Measurements from ENCODE around the gene TLL2.
"Not testable (repeated sequence)": the region's sequence is repeated elsewhere in the genome, so short reads cannot be mapped to it uniquely, and the experiment has no call there.

The TLL2 gene

DNA sequence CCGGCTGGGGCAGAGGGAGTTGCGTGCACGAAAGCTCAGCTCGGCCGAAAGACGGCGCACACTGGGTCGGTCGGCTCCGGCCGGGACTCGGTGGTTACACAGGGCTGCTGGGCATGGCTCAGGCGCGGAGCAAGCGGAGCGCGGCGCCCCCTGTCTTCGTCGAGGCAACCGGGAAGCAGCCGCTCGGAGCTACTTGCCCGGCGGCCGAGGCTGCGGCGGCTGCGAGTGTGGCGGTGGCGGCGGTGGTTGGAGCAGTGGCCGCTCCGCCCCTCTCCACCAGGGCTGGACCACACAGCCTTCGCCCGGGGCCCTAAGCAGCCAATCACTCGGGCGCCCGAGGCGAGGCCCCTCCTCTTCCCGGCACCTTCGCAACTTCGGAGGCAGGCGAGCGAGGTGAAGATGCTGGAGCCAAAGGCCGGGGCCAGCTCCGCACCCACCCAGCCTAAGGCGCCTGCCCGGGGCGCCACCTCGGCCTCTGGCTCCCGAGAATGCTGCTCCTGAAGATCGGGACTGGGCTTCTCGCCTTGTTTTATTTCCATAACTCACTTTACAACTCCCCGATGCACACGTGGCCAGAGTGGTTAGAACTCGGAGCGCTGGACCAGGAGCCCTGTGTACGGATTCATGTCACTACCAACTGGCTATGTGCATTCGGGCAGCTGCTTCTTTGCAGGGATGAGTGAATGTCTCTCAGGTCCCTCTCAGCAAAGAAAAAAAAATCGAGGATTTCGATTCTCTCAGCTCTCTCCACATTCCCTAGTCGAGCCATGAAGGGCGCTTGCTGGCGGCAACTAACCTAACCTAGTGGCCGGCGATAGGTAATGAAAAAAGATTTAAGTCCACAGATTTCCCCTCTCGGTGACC lies at the start of gene TLL2:
Gene TLL2, minus strand, starts transcription at position 229 of the 864 bp plus-strand sequence. CDS start 241 bp downstream, outside the sequence.
- no peak for FAIRE-seq

DNA sequence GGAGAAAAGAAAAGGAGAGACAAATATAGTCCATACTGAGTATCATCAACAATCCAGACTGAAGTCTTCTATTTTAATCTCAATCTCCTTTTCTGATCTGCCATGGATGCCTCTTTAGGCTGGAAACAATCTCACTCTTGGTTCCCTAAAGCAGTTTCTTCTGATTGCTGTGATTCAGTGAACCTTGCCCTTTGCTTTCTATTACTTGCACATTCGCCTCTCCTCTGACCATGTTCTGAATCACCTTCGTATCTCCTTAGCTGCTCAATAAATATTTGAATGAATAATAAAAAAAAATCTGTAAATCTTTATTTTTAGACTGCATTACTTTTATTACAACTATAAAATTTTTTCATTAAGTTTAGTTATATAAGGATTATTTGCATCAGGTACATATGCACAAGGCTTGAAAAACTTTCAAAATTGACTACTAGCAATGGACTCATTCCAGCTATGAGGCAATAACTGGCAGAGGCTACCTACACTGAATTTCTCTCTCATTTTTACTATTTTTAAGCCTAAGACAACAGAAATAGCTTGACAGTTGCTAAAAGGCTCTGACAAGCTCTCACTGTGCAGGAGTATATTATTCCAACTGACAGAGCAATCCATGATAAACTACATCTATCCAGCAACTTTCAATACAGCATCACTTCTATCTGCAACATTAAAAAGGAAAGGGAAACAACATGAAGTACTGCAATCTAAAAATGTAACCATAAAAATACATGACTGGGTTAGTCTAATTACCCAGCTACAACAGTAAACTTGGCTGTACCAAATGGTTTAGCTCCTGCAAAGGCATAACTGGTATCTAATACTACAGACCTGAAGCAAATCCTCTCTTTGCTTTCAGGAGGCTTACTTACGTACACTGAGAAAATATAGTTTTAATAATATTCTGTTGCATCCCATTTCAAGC lies 47.5 kb upstream of the TLL2 start:
- no peak for FAIRE-seq

DNA sequence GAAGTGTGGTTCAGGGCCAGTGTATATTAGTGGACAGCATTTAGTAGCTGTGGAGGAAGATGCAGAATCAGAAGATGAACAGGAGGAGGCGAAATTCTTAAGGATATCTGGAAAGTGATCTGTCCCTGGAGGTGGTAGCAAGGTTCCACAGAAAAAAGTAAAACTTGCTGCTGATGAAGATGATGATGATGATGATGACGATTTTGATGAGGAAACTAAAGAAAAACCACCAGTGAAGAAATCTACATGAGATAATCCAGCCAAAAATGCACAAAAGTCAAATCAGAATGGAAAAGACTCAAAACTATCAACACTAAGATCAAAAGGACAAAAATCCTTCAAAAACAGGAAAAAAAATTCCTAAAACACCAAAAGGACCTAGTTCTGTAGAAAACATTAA lies 46.8 kb upstream of the TLL2 start:
- no peak for FAIRE-seq

DNA sequence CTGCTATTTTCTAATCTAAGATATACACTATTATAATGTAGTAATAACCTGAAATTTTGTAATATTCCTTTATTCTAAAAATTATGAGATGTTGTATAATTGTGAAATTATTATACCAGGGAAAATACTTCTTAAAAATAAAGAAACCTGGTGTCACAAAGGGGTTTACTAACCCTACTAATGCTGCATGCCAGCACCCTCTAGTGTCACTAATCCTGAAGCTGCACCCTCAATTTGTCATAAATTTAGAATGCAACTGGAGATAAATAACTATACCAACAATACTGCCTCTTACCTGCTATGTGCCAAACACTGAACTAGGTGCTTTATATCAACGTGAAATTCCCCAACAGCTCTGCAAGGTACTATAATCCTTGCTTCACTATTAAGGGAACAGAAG lies 42.3 kb upstream of the TLL2 start:
- peak; percentile 17 for FAIRE-seq

DNA sequence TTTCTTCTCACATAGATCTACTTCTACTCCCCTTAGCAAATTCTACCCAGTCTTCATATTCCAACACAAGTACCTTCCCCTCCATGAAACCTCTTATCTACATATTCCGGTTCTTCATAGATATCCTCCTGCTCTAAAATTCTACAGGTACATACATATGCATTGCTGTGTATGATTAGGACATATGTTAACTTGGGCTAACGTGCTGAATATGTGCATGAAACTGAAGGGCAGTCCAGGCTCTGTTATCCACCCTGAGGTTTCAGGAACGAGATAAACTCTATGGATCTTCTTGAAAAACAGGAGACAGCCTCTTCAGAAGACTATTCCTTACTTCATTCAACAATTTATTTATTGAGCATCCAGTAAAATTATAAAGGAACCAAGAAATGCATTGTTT lies 41.6 kb upstream of the TLL2 start:
- no peak for FAIRE-seq

- FAIRE-seq, result no peak
Measured at GRCh38 chr10:96548589-96548988, 34.9 kb upstream of the TLL2 start.

- FAIRE-seq, result not testable (repeated sequence)
Measured at GRCh38 chr10:96545558-96545957, 31.8 kb upstream of the TLL2 start.

DNA sequence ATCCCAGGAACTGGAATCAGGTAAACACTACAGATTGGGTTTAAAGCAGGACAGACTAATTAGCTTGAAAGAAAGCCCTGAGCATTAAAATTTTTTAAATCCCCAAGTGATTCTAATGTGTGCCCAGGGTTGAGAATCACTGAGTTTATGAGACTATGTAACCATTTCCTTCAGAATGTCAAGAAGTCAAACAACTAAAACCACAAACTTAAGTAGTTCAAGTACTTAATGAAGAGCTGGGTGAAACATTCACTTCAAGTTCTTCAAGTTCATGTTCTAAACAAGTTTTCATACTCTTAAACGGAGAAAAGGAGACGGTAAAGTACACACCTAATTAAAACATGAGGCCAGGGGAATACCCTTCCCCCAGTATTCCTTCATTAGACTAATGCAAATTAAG lies 28.2 kb upstream of the TLL2 start:
- no peak for FAIRE-seq

DNA sequence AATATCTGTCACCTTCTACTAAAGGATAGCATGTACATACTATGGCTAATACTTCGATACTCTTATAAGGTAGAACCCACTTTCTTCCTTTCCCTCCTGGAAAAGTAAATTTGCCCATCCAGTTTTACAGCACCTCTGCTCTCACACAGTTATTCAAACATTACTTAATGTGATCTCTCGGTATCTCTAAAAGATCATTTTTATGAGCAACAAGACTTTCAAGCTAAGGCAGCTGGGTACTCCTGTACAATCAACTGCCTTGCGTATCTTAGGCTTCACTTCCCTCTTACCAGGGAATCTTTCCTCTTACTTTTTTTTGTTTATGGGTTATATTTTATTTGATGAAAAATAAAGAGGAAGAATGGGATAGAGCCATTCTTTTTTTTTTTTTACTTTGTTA lies 26.5 kb upstream of the TLL2 start:
- no peak for FAIRE-seq

DNA sequence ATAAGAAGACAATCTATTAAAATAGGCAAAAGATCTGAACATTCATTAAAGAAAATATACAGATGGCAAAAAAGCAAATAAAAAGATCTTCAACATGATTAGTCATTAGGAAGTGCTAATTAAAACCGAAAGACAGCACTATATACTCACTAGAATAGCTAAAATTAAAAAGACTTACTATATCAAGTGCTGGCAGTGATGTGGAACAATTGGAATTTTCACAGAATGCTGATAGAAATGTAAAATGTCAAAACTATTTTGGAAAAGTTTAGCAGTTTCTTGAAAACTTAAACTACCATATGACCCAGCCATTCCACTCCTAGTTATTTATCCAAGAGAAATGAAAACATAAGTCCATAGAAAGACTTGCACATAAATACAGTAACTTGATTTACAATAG lies 25.0 kb upstream of the TLL2 start:
- no peak for FAIRE-seq

- FAIRE-seq, result no peak
Measured at GRCh38 chr10:96536129-96536528, 22.4 kb upstream of the TLL2 start.

DNA sequence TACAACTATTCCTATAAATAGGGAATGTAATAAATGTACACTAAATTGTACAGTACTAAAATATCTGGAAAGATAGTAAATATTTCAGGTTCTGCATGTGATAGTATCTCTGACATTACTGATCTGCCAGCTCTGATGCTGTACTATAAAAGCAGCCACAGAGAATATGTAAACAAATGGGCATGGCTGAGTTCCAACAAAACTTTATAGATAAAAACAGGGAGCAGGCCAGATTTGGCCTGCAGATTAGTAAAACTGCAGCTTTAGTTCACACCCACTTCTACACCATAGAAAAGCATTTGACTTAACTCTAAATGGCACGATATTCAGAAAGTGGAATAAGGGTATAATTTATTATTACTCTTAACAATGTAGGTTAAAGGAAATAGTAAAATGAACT lies 18.8 kb upstream of the TLL2 start:
- no peak for FAIRE-seq

DNA sequence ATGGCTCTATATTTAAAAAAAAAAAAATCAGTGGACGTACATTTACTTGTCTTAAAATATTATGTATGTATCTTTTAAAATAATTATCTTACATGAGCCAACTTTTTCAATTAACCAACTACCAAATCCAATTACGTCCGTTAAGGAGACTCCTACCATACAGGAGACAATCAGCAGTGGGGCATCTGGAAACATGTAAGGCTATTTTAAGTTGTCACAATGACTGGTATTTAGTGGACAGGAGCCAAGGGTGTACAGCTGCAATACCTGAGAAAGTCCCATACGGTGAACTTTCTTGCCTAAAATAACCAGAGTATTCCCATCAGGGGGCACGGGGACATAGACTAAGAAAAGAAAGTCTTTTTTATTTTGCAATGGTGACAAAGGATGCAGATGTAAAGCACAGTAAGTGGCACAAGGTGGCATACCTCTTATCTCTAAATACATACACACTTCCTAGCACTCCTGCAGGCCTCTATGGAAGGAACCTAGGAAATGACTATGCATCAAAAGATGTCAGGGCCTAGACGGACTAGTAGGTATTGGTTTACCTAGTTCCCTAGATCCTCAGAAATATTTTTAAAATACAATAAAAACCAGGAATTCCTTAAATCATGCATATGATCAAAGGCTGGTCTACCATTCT lies 16.0 kb upstream of the TLL2 start:
- FAIRE-seq, result no peak

DNA sequence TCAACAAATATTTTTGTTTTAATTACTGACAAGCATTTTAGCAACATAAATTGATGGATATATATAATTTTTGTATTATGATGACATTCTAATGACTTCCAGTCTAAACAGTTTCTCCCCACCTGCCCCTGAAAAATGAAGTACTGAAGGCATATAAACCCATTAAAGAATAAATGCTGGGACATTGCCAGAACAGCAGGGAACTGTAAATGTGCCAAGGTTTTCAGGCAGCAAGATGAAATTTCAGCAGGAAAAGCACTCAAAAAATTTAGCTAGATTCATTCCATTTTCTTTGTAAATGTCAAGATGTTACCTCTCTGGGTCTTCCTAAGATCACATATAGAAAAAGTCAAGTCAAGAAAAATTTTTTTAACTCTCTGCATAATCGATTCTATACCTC lies 11.0 kb upstream of the TLL2 start:
- no peak for FAIRE-seq

DNA sequence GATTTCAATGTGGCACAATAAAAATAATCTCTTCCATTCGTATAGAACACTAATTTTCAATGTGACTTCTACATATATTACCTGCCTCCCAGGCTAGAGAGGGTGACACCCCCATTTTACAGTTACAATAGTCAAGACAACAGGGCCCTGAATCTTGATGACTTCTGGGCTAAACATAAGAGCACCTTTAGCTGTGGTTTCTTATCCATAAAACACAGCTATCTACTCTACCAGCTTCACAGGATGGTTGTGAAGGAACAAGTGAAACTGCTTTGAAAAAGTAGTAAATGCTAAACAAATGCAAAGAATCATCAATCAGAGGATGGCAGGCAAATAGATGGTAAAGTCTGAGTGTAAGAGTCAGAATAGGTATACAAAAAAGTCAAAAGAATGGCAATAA lies 3.6 kb upstream of the TLL2 start:
- FAIRE-seq, result no peak

DNA sequence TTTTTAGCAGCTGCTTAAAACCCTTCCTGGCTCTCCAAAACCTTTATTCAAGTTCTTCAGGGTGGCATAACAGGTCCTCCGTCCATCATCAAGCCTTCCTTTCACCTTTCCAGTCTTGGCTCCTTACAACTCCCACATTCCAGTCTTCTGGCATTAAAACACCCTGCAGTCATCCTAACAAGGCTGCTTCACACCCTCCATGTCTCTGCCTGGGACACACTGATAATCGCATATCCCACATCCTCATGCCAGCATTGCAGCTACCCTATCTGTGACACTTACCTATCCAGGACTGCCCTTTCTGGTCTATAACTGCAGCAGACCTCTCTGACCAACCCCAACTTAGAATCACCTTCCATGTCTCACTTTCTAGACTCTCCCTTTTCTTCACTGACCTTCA lies 2.6 kb upstream of the TLL2 start:
- FAIRE-seq, result no peak

DNA sequence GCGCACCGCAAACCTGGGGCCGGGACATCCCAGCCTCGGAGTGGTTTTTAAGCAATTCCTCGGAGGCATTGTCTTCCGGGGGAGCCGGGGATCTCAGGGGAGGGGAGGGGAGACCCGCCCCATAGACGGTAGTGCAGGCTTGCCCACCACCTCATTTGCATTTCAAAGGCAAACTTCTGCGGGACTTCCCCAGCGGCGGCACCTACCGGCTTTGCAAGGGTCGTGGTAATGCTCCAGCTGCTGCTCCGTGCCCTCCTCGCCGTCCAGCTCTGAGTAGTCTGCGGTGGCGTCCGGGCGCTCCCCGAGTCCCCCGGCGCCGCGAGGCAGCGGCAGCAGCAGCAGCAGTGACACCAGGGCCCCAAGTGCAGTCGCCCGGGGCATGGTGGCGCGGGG lies 425 bp downstream of the TLL2 start:
- no peak for FAIRE-seq

- FAIRE-seq, result no peak
Measured at GRCh38 chr10:96512524-96513304, 1.0 kb downstream of the TLL2 start.

- FAIRE-seq, result no peak
Measured at GRCh38 chr10:96511044-96511945, 2.4 kb downstream of the TLL2 start.

DNA sequence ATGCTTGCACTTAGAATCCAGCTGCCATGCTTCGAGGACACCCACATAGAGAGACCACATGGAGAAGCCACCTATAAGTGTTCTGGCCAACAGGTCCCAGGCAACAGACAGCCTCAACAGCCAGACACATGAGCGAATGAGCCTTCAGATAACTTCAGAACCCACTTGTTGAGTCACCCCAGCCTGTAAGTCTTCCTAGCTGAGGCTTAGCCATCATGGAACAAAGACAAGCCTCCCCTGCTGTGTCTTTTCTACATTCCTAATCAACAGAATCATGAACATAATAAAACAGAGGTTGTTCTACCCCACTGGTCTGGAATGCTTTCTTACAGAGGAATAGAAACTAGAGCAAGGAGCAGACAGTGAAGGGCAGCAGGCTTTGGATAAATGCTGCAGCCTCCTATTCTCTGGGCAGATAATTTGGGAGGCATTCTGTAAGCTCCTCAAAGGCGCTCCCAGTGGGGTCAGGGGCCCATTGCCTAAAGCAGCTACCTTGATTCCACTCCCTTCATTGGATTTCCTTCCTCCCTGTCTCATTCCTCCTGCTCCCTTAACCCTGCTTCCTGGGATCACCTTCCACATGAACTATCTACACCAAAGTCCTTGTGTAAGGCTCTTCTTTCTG lies 4.6 kb downstream of the TLL2 start:
- no peak for FAIRE-seq

GRCh38 chr10:96507044-96507443 lies 6.7 kb downstream of the TLL2 start:
- no peak for FAIRE-seq

All from TTC549 (cell line).